CD8-positive, alpha-beta memory T cell (primary cell): ENCODE measurements around the gene KRTAP9-3. TPM values are rescaled to one million over a fixed set of nuclear protein-coding genes. Genes with fewer than 3 reads are reported as not detected.
"Not testable (repeated sequence)": the region's sequence is repeated elsewhere in the genome, so short reads cannot be mapped to it uniquely, and the experiment has no call there.

ENCODE experiments used
- CTCF ChIA-PET: fragments of 350-600 bp; sonication (Branson Sonifier 250); formaldehyde crosslinking; loops from one replicate; lab custom pipeline; 2021; ENCODE audit warnings: antibody characterized with exemption; lab: Charles Lee
- POLR2A ChIA-PET: fragments of 350-600 bp; sonication (Branson Sonifier 250); formaldehyde crosslinking; loops from one replicate; lab custom pipeline; 2021; ENCODE audit warnings: antibody characterized with exemption; lab: Charles Lee
- DNase-seq, 5 donors: peaks; one replicate each; pipeline versions ENCODE4 v3.0.0 to v3.0.0-alpha.2; 2020 to 2022; ENCODE audit warnings: mixed read lengths in 1 of 5
- H3K27ac ChIP-seq: one replicate; pipeline ENCODE4 v1.7.0; 2013; ENCODE audit warnings: low read depth, mild to moderate bottlenecking, low read length, moderate library complexity
- H3K27me3 ChIP-seq: 2 replicates; pipeline ENCODE4 v1.7.0; 2013; ENCODE audit warnings: low read length, mild to moderate bottlenecking; ENCODE audit not compliant: insufficient read depth, poor library complexity, severe bottlenecking
- H3K36me3 ChIP-seq: 2 replicates; pipeline ENCODE4 v1.7.0; 2013; ENCODE audit warnings: mild to moderate bottlenecking, low read length, moderate library complexity; ENCODE audit not compliant: insufficient read depth
- H3K4me1 ChIP-seq: 2 replicates; pipeline ENCODE4 v1.7.0; 2013; ENCODE audit warnings: mild to moderate bottlenecking, low read length, moderate library complexity; ENCODE audit not compliant: insufficient read depth
- H3K4me3 ChIP-seq: 2 replicates; pipeline ENCODE4 v1.7.0; 2013; ENCODE audit warnings: mild to moderate bottlenecking, low read length
- H3K9me3 ChIP-seq: 2 replicates; pipeline ENCODE4 v1.7.0; 2013; ENCODE audit warnings: mild to moderate bottlenecking, low read length
- H3K27ac Mint-ChIP-seq, 8 donors: one replicate each; pipeline ENCODE4 v1.8.0; 2020 to 2021; ENCODE audit warnings: mixed read lengths in 8 of 8, mild to moderate bottlenecking in 6 of 8, inconsistent platforms in 3 of 8, moderate library complexity in 3 of 8
- H3K27me3 Mint-ChIP-seq, 2 donors: one replicate each; pipeline ENCODE4 v1.8.0; 2020 to 2021; ENCODE audit warnings: mixed read lengths in 2 of 2, mild to moderate bottlenecking in 1 of 2, moderate library complexity in 1 of 2
- H3K36me3 Mint-ChIP-seq, 3 donors: one replicate each; pipeline ENCODE4 v1.8.0; 2020 to 2021; ENCODE audit warnings: mixed read lengths in 3 of 3, inconsistent platforms in 1 of 3, mild to moderate bottlenecking in 1 of 3
- H3K4me1 Mint-ChIP-seq, 3 donors: one replicate each; pipeline ENCODE4 v1.8.0; 2020 to 2021; ENCODE audit warnings: mixed read lengths in 3 of 3, inconsistent platforms in 1 of 3, mild to moderate bottlenecking in 1 of 3
- H3K4me3 Mint-ChIP-seq, 7 donors: one replicate each; pipeline ENCODE4 v1.8.0; 2020 to 2021; ENCODE audit warnings: mixed read lengths in 7 of 7, mild to moderate bottlenecking in 6 of 7, moderate library complexity in 4 of 7, inconsistent platforms in 2 of 7
- H3K9me3 Mint-ChIP-seq, 5 donors: one replicate each; pipeline ENCODE4 v1.8.0; 2020 to 2022; ENCODE audit warnings: mixed read lengths in 5 of 5, mild to moderate bottlenecking in 3 of 5, moderate library complexity in 2 of 5, inconsistent platforms in 1 of 5
- polyA plus RNA-seq: library from polyadenylated mRNA; unstranded; fragments of 300-500 nt; fragmentation: Illumina TruSeq; gene quantifications from one replicate; pipeline ENCODE4 v1.2.3, GENCODE V29; 2021
- total RNA-seq, 2 experiments: library from RNA; stranded (reverse); gene quantifications; one replicate each; pipeline ENCODE4 v1.2.3, GENCODE V29; 2021

Gene KRTAP9-3
- total and polyA plus RNA-seq, 3 experiments from 2014 or later = not detected

DNA sequence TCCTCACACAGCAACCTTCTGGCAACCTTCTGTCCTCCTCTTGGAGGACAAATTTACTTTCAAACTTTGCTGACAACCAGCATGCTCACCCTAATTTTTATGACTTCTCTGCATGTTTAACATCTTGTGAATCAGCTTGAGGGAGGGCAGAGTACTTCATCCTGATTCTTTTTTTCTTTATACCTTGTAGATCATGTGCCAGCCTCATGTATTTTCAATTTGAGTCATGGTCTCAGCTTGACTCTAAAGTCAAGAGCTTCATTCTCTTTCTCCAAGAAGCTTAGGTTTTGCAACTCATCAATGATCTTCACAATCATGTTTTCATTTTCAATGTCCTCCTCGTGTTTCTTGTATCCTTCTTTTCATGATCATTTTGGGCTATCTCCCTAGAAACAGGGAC lies 39.6 kb downstream of the KRTAP9-3 start:
- Mint-ChIP-seq H3K36me3 (no peaks in the 10 kb centered on the region), H3K9me3 (no peaks in the 10 kb centered on the region), H3K4me1 (no peaks in the 10 kb centered on the region), H3K27me3 (peaks cover 2 to 12% of the 10 kb centered on the region in 2 donors), H3K4me3 (no peak overlapping the region), H3K27ac (no peak overlapping the region)
- Histone ChIP-seq H3K27me3 (no peaks in the 10 kb centered on the region), H3K4me3 (no peak overlapping the region), H3K27ac (no peak overlapping the region), H3K36me3 (no peaks in the 10 kb centered on the region), H3K4me1 (no peaks in the 10 kb centered on the region), H3K9me3 (no peaks in the 10 kb centered on the region)
- no peak for DNase-seq
- POLR2A ChIA-PET = no interaction called here
- CTCF ChIA-PET = no interaction called here

DNA sequence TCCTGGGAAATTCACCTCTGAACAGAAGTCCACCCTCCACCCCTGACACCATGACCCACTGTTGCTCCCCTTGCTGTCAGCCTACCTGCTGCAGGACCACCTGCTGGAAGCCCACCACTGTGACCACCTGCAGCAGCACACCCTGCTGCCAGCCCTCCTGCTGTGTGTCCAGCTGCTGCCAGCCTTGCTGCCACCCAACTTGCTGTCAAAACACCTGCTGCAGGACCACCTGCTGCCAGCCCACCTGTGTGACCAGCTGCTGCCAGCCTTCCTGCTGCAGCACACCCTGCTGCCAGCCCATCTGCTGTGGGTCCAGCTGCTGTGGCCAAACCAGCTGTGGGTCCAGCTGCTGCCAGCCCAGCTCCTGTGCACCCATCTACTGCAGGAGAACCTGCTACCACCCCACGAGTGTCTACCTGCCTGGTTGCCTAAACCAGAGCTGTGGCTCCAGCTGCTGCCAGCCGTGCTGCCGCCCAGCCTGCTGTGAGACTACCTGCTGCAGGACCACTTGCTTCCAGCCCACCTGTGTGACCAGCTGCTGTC lies 43.5 kb downstream of the KRTAP9-3 start, which contains the start of gene KRTAP9-7:
TSS of gene KRTAP9-7 (plus strand) at position 51 of the 543 bp plus-strand sequence. CDS start at position 51, 0 bp downstream.
- H3K4me3 Mint-ChIP-seq, H3K36me3 Mint-ChIP-seq, POLR2A ChIA-PET, H3K36me3 ChIP-seq, H3K4me3 ChIP-seq, H3K27me3 ChIP-seq, H3K27ac ChIP-seq, DNase-seq, H3K9me3 ChIP-seq, H3K4me1 Mint-ChIP-seq, CTCF ChIA-PET, H3K9me3 Mint-ChIP-seq, H3K4me1 ChIP-seq: not testable (repeated sequence)
- Mint-ChIP-seq H3K27ac (peak within 1 kb of the TSS in 1 of 8 donors; percentile 43), H3K27me3 (peaks cover 6 to 45% of the 10 kb centered on the region in 2 donors)

DNA sequence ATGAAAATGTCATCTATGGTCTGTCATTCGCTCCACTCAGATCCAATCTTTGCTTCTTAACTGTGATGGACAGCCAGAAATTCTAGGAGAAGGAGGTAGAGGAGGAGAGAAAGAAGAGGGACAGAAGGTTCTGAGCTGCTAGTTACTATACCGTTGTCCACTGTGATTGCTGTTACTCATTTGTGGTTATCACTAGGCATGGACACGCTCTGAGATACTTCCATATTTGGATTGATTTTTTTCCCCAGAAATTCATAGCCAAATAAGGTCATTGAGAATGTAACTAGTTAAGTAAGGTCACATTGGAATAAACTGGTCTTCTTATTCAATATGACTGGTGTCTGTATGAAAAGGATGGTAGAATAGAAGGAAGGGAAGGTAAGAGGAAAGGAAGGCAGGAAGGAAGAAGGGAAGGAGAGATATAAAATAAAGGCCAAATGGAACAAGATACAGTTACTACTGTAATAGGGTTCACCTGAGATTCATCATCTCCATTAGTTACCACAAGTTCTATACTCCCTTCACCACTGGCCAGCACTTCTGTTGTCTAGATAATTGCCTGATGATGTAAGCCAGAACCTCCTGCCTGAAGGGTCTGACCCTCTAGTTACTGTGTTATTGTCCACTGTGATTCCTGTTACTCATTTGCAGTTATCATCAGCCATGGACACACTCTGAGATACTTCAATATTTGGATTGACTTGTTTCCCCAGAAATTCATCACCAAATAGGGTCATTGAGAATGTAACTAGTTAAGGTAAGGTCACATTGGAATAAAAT lies 46.1 kb downstream of the KRTAP9-3 start:
- H3K4me3 Mint-ChIP-seq = no peak overlapping the region
- no peaks in the 10 kb centered on the region for H3K4me1 ChIP-seq
- peaks cover 0 to 2% (median 0%) of the 10 kb centered on the region in 5 donors for H3K9me3 Mint-ChIP-seq
- no peak for DNase-seq
- POLR2A ChIA-PET = no interaction called here
- H3K4me1 Mint-ChIP-seq = no peaks in the 10 kb centered on the region
- no peak overlapping the region for H3K4me3 ChIP-seq
- CTCF ChIA-PET = no interaction called here
- no peaks in the 10 kb centered on the region for H3K9me3 ChIP-seq
- H3K36me3 Mint-ChIP-seq = peaks cover 0 to 3% (median 0%) of the 10 kb centered on the region in 3 donors
- H3K27ac ChIP-seq = no peak overlapping the region
- peaks cover 8 to 54% of the 10 kb centered on the region in 2 donors for H3K27me3 Mint-ChIP-seq
- no peak overlapping the region for H3K27ac Mint-ChIP-seq
- H3K27me3 ChIP-seq = no peaks in the 10 kb centered on the region
- no peaks in the 10 kb centered on the region for H3K36me3 ChIP-seq

Other genes with a start within 250 kb of the KRTAP9-3 start
Only the 30 nearest of the 42 such genes appear.
- not detected for gene KRTAP2-1, start 185.1 kb upstream of the KRTAP9-3 start, total RNA-seq
- not detected for gene KRTAP2-1, start 185.1 kb upstream of the KRTAP9-3 start, polyA plus RNA-seq
- not detected for gene KRTAP2-2, start 177.2 kb upstream of the KRTAP9-3 start, total RNA-seq
- not detected for gene KRTAP2-2, start 177.2 kb upstream of the KRTAP9-3 start, polyA plus RNA-seq
- gene KRTAP2-3, start 172.3 kb upstream of the KRTAP9-3 start, total RNA-seq = not detected
- not detected for gene KRTAP2-3, start 172.3 kb upstream of the KRTAP9-3 start, polyA plus RNA-seq
- not detected for gene KRTAP2-4, start 166.6 kb upstream of the KRTAP9-3 start, total RNA-seq
- not detected for gene KRTAP2-4, start 166.6 kb upstream of the KRTAP9-3 start, polyA plus RNA-seq
- gene KRTAP4-7, start 148.3 kb upstream of the KRTAP9-3 start, total RNA-seq = not detected
- gene KRTAP4-7, start 148.3 kb upstream of the KRTAP9-3 start, polyA plus RNA-seq = not detected
- not detected for gene KRTAP4-8, start 134.3 kb upstream of the KRTAP9-3 start, total RNA-seq
- not detected for gene KRTAP4-8, start 134.3 kb upstream of the KRTAP9-3 start, polyA plus RNA-seq
- gene KRTAP4-16, start 130.2 kb upstream of the KRTAP9-3 start, total RNA-seq = not detected
- not detected for gene KRTAP4-16, start 130.2 kb upstream of the KRTAP9-3 start, polyA plus RNA-seq
- gene KRTAP4-9, start 127.1 kb upstream of the KRTAP9-3 start, total RNA-seq = not detected
- gene KRTAP4-9, start 127.1 kb upstream of the KRTAP9-3 start, polyA plus RNA-seq = not detected
- not detected for gene KRTAP4-11, start 114.1 kb upstream of the KRTAP9-3 start, total RNA-seq
- gene KRTAP4-11, start 114.1 kb upstream of the KRTAP9-3 start, polyA plus RNA-seq = not detected
- gene KRTAP4-12, start 108.3 kb upstream of the KRTAP9-3 start, total RNA-seq = not detected
- not detected for gene KRTAP4-12, start 108.3 kb upstream of the KRTAP9-3 start, polyA plus RNA-seq
- gene KRTAP4-6, start 91.9 kb upstream of the KRTAP9-3 start, total RNA-seq = not detected
- gene KRTAP4-6, start 91.9 kb upstream of the KRTAP9-3 start, polyA plus RNA-seq = 0.35 TPM
- not detected for gene KRTAP4-5, start 82.6 kb upstream of the KRTAP9-3 start, total RNA-seq
- not detected for gene KRTAP4-5, start 82.6 kb upstream of the KRTAP9-3 start, polyA plus RNA-seq
- gene KRTAP4-4, start 71.7 kb upstream of the KRTAP9-3 start, total RNA-seq = not detected
- gene KRTAP4-4, start 71.7 kb upstream of the KRTAP9-3 start, polyA plus RNA-seq = not detected
- gene KRTAP4-3, start 64.2 kb upstream of the KRTAP9-3 start, total RNA-seq = not detected
- not detected for gene KRTAP4-3, start 64.2 kb upstream of the KRTAP9-3 start, polyA plus RNA-seq
- not detected for gene KRTAP4-2, start 54.2 kb upstream of the KRTAP9-3 start, total RNA-seq
- gene KRTAP4-2, start 54.2 kb upstream of the KRTAP9-3 start, polyA plus RNA-seq = not detected
- not detected for gene KRTAP4-1, start 47.5 kb upstream of the KRTAP9-3 start, total RNA-seq
- gene KRTAP4-1, start 47.5 kb upstream of the KRTAP9-3 start, polyA plus RNA-seq = not detected
- gene KRTAP9-1, start 42.6 kb upstream of the KRTAP9-3 start, total RNA-seq = not detected
- not detected for gene KRTAP9-1, start 42.6 kb upstream of the KRTAP9-3 start, polyA plus RNA-seq
- gene KRTAP9-2, start 5.8 kb upstream of the KRTAP9-3 start, total RNA-seq = not detected
- gene KRTAP9-2, start 5.8 kb upstream of the KRTAP9-3 start, polyA plus RNA-seq = not detected
- not detected for gene KRTAP9-8, start 5.5 kb downstream of the KRTAP9-3 start, total RNA-seq
- gene KRTAP9-8, start 5.5 kb downstream of the KRTAP9-3 start, polyA plus RNA-seq = not detected
- not detected for gene KRTAP9-4, start 17.2 kb downstream of the KRTAP9-3 start, total RNA-seq
- not detected for gene KRTAP9-4, start 17.2 kb downstream of the KRTAP9-3 start, polyA plus RNA-seq
- not detected for gene KRTAP9-9, start 22.9 kb downstream of the KRTAP9-3 start, total RNA-seq
- not detected for gene KRTAP9-9, start 22.9 kb downstream of the KRTAP9-3 start, polyA plus RNA-seq
- gene KRTAP9-6, start 32.9 kb downstream of the KRTAP9-3 start, total RNA-seq = not detected
- gene KRTAP9-6, start 32.9 kb downstream of the KRTAP9-3 start, polyA plus RNA-seq = not detected
- not detected for gene KRTAP9-7, start 43.2 kb downstream of the KRTAP9-3 start, total RNA-seq
- not detected for gene KRTAP9-7, start 43.2 kb downstream of the KRTAP9-3 start, polyA plus RNA-seq
- not detected for gene KRTAP29-1, start 70.4 kb downstream of the KRTAP9-3 start, total RNA-seq
- 0.22 TPM for gene KRTAP29-1, start 70.4 kb downstream of the KRTAP9-3 start, polyA plus RNA-seq
- gene KRTAP16-1, start 76.9 kb downstream of the KRTAP9-3 start, total RNA-seq = not detected
- gene KRTAP16-1, start 76.9 kb downstream of the KRTAP9-3 start, polyA plus RNA-seq = 0.58 TPM
- gene KRTAP17-1, start 83.3 kb downstream of the KRTAP9-3 start, total RNA-seq = not detected
- gene KRTAP17-1, start 83.3 kb downstream of the KRTAP9-3 start, polyA plus RNA-seq = not detected
- not detected for gene KRT33A, start 118.4 kb downstream of the KRTAP9-3 start, total RNA-seq
- gene KRT33A, start 118.4 kb downstream of the KRTAP9-3 start, polyA plus RNA-seq = not detected
- not detected for gene KRT33B, start 137.4 kb downstream of the KRTAP9-3 start, total RNA-seq
- gene KRT33B, start 137.4 kb downstream of the KRTAP9-3 start, polyA plus RNA-seq = not detected
- not detected for gene KRT34, start 149.9 kb downstream of the KRTAP9-3 start, total RNA-seq
- not detected for gene KRT34, start 149.9 kb downstream of the KRTAP9-3 start, polyA plus RNA-seq
- gene KRT31, start 165.2 kb downstream of the KRTAP9-3 start, total RNA-seq = not detected
- not detected for gene KRT31, start 165.2 kb downstream of the KRTAP9-3 start, polyA plus RNA-seq